ENCODE data around the gene OR9G4. TPM values are rescaled to one million over a fixed set of nuclear protein-coding genes. Genes with fewer than 3 reads are reported as not detected.

Gene OR9G4
- total and polyA plus RNA-seq, 10 of the 15 experiments (the other 5 are each of a cell fraction or from before 2014, with no cell fraction given): not detected

DNA sequence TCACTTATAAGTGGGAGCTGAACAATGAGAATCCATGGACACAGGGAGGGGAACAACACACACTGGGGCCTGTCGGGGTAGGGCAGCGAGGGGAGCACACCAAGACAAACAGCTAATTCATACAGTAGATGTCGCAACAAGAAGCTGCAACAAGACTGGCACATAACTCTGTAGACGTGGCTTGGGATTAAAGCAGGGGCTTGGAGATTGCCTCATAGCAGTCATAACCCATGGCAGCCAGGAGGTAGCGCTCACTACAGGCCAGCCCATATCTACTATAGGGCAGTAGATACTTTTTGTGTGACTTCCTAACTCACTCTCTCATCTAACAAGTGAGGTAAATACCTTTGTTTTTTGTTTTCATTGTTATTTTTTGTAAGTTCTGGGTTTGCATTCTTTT is 1.7 kb upstream of the OR9G4 start:
- BruUV-seq (replicated peaks): no TSS peak
- WGBS (ENCODE audit: insufficient coverage, insufficient replicate concordance, low lambda C conversion rate, missing lambda C conversion rate): 48% methylated on average over 5 of the region's 5 CpGs
- in situ Hi-C loops (cut with MboI) (no loop called here), intact Hi-C loops (cut with micrococcal nuclease; ENCODE audit: unreplicated experiment) (no loop called here)
- Histone ChIP-seq H3K4me3 (no peak overlapping the region), H3K4me2 (ENCODE audit: control insufficient read depth, insufficient read depth) (no peak overlapping the region), H3K9me3 (replicated peaks; ENCODE audit: control insufficient read depth, insufficient read depth, low read length) (no peaks in the 10 kb centered on the region), H3K9ac (ENCODE audit: control insufficient read depth, insufficient read depth, low read length) (no peak overlapping the region), H3K36me3 (ENCODE audit: control insufficient read depth in 2 of 2, insufficient read depth in 2 of 2, low read length in 1 of 2) (no peaks in the 10 kb centered on the region), H3K4me1 (ENCODE audit: control insufficient read depth, insufficient read depth, low read length) (no peaks in the 10 kb centered on the region), H3K27ac (ENCODE audit: control insufficient read depth, insufficient read depth) (no peak overlapping the region), H4K20me1 (ENCODE audit: control insufficient read depth, insufficient read depth) (no peaks in the 10 kb centered on the region), H3K79me2 (ENCODE audit: control insufficient read depth, insufficient read depth, low read length) (no peaks in the 10 kb centered on the region), H2AFZ (ENCODE audit: control insufficient read depth, low read depth, low read length) (no peak overlapping the region), H3K27me3 (replicated peaks in 1 of 2; ENCODE audit: control insufficient read depth in 2 of 2, insufficient read depth in 2 of 2, low read length in 1 of 2) (no peaks in the 10 kb centered on the region)
- RAD21 ChIA-PET (ENCODE audit: unreplicated experiment): no interaction called here
- POLR2A ChIA-PET: no interaction called here
- FAIRE-seq (no peak), DNase-seq (ENCODE audit: low read depth, low spot score) (no peak), ATAC-seq (no peak)
- TF ChIP-seq FOS (IDR thresholded peaks at IDR 0.05; ENCODE audit: borderline replicate concordance, extremely low read depth, insufficient read length) (no peak), POLR2A (IDR thresholded peaks at IDR 0.05; ENCODE audit: low read depth, low read length) (no peak), NFXL1 (IDR thresholded peaks at IDR 0.05; ENCODE audit: borderline replicate concordance) (no peak), ZSCAN29 (IDR thresholded peaks at IDR 0.05) (no peak), TARDBP (IDR thresholded peaks at IDR 0.05; ENCODE audit: borderline replicate concordance) (no peak)
- TF ChIP-seq, protein P1, sequence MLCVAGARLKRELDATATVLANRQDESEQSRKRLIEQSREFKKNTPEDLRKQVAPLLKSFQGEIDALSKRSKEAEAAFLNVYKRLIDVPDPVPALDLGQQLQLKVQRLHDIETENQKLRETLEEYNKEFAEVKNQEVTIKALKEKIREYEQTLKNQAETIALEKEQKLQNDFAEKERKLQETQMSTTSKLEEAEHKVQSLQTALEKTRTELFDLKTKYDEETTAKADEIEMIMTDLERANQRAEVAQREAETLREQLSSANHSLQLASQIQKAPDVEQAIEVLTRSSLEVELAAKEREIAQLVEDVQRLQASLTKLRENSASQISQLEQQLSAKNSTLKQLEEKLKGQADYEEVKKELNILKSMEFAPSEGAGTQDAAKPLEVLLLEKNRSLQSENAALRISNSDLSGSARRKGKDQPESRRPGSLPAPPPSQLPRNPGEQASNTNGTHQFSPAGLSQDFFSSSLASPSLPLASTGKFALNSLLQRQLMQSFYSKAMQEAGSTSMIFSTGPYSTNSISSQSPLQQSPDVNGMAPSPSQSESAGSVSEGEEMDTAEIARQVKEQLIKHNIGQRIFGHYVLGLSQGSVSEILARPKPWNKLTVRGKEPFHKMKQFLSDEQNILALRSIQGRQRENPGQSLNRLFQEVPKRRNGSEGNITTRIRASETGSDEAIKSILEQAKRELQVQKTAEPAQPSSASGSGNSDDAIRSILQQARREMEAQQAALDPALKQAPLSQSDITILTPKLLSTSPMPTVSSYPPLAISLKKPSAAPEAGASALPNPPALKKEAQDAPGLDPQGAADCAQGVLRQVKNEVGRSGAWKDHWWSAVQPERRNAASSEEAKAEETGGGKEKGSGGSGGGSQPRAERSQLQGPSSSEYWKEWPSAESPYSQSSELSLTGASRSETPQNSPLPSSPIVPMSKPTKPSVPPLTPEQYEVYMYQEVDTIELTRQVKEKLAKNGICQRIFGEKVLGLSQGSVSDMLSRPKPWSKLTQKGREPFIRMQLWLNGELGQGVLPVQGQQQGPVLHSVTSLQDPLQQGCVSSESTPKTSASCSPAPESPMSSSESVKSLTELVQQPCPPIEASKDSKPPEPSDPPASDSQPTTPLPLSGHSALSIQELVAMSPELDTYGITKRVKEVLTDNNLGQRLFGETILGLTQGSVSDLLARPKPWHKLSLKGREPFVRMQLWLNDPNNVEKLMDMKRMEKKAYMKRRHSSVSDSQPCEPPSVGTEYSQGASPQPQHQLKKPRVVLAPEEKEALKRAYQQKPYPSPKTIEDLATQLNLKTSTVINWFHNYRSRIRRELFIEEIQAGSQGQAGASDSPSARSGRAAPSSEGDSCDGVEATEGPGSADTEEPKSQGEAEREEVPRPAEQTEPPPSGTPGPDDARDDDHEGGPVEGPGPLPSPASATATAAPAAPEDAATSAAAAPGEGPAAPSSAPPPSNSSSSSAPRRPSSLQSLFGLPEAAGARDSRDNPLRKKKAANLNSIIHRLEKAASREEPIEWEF (IDR thresholded peaks at IDR 0.05; ENCODE audit: insufficient replicate concordance, low read depth, low read length): no peak
- TF ChIP-seq, protein P2, sequence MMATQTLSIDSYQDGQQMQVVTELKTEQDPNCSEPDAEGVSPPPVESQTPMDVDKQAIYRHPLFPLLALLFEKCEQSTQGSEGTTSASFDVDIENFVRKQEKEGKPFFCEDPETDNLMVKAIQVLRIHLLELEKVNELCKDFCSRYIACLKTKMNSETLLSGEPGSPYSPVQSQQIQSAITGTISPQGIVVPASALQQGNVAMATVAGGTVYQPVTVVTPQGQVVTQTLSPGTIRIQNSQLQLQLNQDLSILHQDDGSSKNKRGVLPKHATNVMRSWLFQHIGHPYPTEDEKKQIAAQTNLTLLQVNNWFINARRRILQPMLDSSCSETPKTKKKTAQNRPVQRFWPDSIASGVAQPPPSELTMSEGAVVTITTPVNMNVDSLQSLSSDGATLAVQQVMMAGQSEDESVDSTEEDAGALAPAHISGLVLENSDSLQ (IDR thresholded peaks at IDR 0.05): no peak
- SMC1A ChIA-PET (ENCODE audit: uncharacterized antibody, unreplicated experiment): no interaction called here
- CTCF ChIA-PET: interaction anchor here (1.0 kb wide), 1 partner anchor 32 kb away, joined by 5 read pairs; no protein-coding TSS in a partner anchor

Measured in GM12878 (cell line).